ENCODE data around the gene CIB4.

Gene CIB4

GRCh38 chr2:26581991-26582842 lies 58.9 kb downstream of the CIB4 start:
- no peak for DNase-seq (ENCODE audit: low spot score)

- no peak for DNase-seq (ENCODE audit: low spot score)
Observed at GRCh38 chr2:26581266-26581990, 59.7 kb downstream of the CIB4 start.

- DNase-seq (ENCODE audit: low spot score) = no peak
Observed at GRCh38 chr2:26580751-26581150, 60.4 kb downstream of the CIB4 start.

GRCh38 chr2:26580151-26580550 lies 61.0 kb downstream of the CIB4 start:
- no peak for DNase-seq (ENCODE audit: low spot score)

GRCh38 chr2:26579723-26580040 lies 61.5 kb downstream of the CIB4 start:
- no peak for DNase-seq (ENCODE audit: low spot score)

- no peak for DNase-seq (ENCODE audit: low spot score)
Observed at GRCh38 chr2:26579025-26579722, 62.0 kb downstream of the CIB4 start.

- DNase-seq (ENCODE audit: low spot score) = no peak
Observed at GRCh38 chr2:26578581-26578980, 62.6 kb downstream of the CIB4 start.

GRCh38 chr2:26578113-26578458 lies 63.1 kb downstream of the CIB4 start:
- DNase-seq (ENCODE audit: low spot score) = no peak

- DNase-seq (ENCODE audit: low spot score) = peak; percentile 92
Observed at GRCh38 chr2:26577442-26578112, 63.6 kb downstream of the CIB4 start.

GRCh38 chr2:26576565-26577441 lies 64.4 kb downstream of the CIB4 start:
- DNase-seq (ENCODE audit: low spot score) = no peak

GRCh38 chr2:26575836-26576564 lies 65.2 kb downstream of the CIB4 start:
- no peak for DNase-seq (ENCODE audit: low spot score)

GRCh38 chr2:26574900-26575560 lies 66.1 kb downstream of the CIB4 start:
- no peak for DNase-seq (ENCODE audit: low spot score)

- DNase-seq (ENCODE audit: low spot score) = no peak
Observed at GRCh38 chr2:26574066-26574899, 66.9 kb downstream of the CIB4 start.

- no peak for DNase-seq (ENCODE audit: low spot score)
Observed at GRCh38 chr2:26573241-26573925, 67.8 kb downstream of the CIB4 start.

GRCh38 chr2:26572591-26572990 lies 68.6 kb downstream of the CIB4 start:
- no peak for DNase-seq (ENCODE audit: low spot score)

GRCh38 chr2:26571316-26571715 lies 69.8 kb downstream of the CIB4 start:
- no peak for DNase-seq (ENCODE audit: low spot score)

- no peak for DNase-seq (ENCODE audit: low spot score)
Observed at GRCh38 chr2:26570083-26570430, 71.1 kb downstream of the CIB4 start.

- DNase-seq (ENCODE audit: low spot score) = no peak
Observed at GRCh38 chr2:26569216-26570082, 71.7 kb downstream of the CIB4 start.
